GM19395 (cell line): Measurements from ENCODE around the gene MT1A.
A peak's percentile ranks its signal among the peaks of the same experiment; 100 is the strongest.

Source experiments
- ATAC-seq: cut with Tn5 transposase; IDR thresholded peaks from one replicate; pipeline ENCODE4 v1.9.1; 2021; ENCODE audit warnings: mild to moderate bottlenecking, moderate library complexity; ENCODE audit not compliant: unreplicated experiment

Gene MT1A

GRCh38 chr16:56637814-56638750, at the start of gene MT1A:
MT1A (plus strand) TSS chr16:56638666; CDS start chr16:56638739, 73 bp downstream.
- no peak for ATAC-seq

GRCh38 chr16:56588781-56589140, 49.7 kb upstream of the MT1A start:
- ATAC-seq = no peak

- ATAC-seq = no peak
Measured at GRCh38 chr16:56589141-56590039, 49.1 kb upstream of the MT1A start, which contains the start of gene MT3. MT3 (plus strand) TSS chr16:56589528; CDS start chr16:56589591, 63 bp downstream.

- no peak for ATAC-seq
Measured at GRCh38 chr16:56591377-56592060, 46.9 kb upstream of the MT1A start.

- no peak for ATAC-seq
Measured at GRCh38 chr16:56593573-56594291, 44.7 kb upstream of the MT1A start.

- no peak for ATAC-seq
Measured at GRCh38 chr16:56594292-56594619, 44.2 kb upstream of the MT1A start.

GRCh38 chr16:56600398-56600999, 38.0 kb upstream of the MT1A start:
- ATAC-seq = no peak

- ATAC-seq = no peak
Measured at GRCh38 chr16:56601325-56601724, 37.1 kb upstream of the MT1A start.

- ATAC-seq = no peak
Measured at GRCh38 chr16:56603589-56603988, 34.9 kb upstream of the MT1A start.

GRCh38 chr16:56604966-56605365, 33.5 kb upstream of the MT1A start:
- ATAC-seq = no peak

GRCh38 chr16:56605475-56605874, 33.0 kb upstream of the MT1A start:
- ATAC-seq = no peak

GRCh38 chr16:56606071-56606475, 32.4 kb upstream of the MT1A start:
- ATAC-seq = no peak

- ATAC-seq = no peak
Measured at GRCh38 chr16:56606476-56607108, 31.9 kb upstream of the MT1A start.

GRCh38 chr16:56607109-56607618, 31.3 kb upstream of the MT1A start:
- no peak for ATAC-seq

GRCh38 chr16:56607675-56608042, 30.8 kb upstream of the MT1A start:
- ATAC-seq = no peak

GRCh38 chr16:56608043-56608875, 30.2 kb upstream of the MT1A start, which contains the start of gene MT2A:
MT2A (plus strand) TSS chr16:56608584; CDS start chr16:56608656, 72 bp downstream.
- peak; percentile 82 for ATAC-seq

- no peak for ATAC-seq
Measured at GRCh38 chr16:56608876-56609462, 29.5 kb upstream of the MT1A start.

GRCh38 chr16:56609463-56609921, 29.0 kb upstream of the MT1A start:
- peak; percentile 58 for ATAC-seq
